K562 (cell line): Measurements from ENCODE around the gene ISYNA1. TPM values are rescaled to one million over a fixed set of nuclear protein-coding genes. Genes with fewer than 3 reads are reported as not detected.

ENCODE experiments used
- ARID3B ChIP-seq: fragments of 250-450 bp; sonication (Bioruptor Pico); IDR thresholded peaks from 2 replicates; pipeline ENCODE4 v1.4.0; 2020; ENCODE audit warnings: borderline replicate concordance
- ATF1 ChIP-seq, 2 experiments: fragments of 450-650 bp in 1 of 2; IDR thresholded peaks; 2 replicates each; pipeline ENCODE4 v1.6.1; 2016; ENCODE audit warnings: missing compliant biosample characterization in 1 of 2, missing genetic modification characterization in 1 of 2
- COPS2 ChIP-seq: fragments of 450-650 bp; conservative IDR thresholded peaks from 2 replicates; pipeline ENCODE4 v1.6.1; 2016; ENCODE audit warnings: mild to moderate bottlenecking, moderate library complexity
- CTCFL ChIP-seq: IDR thresholded peaks from 2 replicates; pipeline ENCODE4 v1.6.1; 2011; ENCODE audit warnings: borderline replicate concordance, low read depth, mild to moderate bottlenecking, moderate library complexity, low read length; ENCODE audit not compliant: insufficient read depth, poor library complexity, severe bottlenecking
- E2F4 ChIP-seq: sonication (generic); formaldehyde crosslinking; IDR thresholded peaks from 2 replicates; pipeline ENCODE4 v1.8.0; 2022; ENCODE audit warnings: mild to moderate bottlenecking, low read depth, missing genetic modification reagents
- HOMEZ ChIP-seq: fragments of 250-450 bp; sonication (Bioruptor Pico); IDR thresholded peaks from 2 replicates; pipeline ENCODE4 v1.4.0; 2020; ENCODE audit warnings: mild to moderate bottlenecking, moderate library complexity
- IRF9 ChIP-seq: fragments of 450-650 bp; IDR thresholded peaks from 2 replicates; pipeline ENCODE4 v1.6.1; 2016; ENCODE audit warnings: missing biosample characterization, missing genetic modification characterization
- MXI1 ChIP-seq: IDR thresholded peaks from 2 replicates; pipeline ENCODE4 v1.6.1; 2011; ENCODE audit warnings: low read depth, mild to moderate bottlenecking, improper control_type of control experiment, low read length
- PURB ChIP-seq: sonication (generic); formaldehyde crosslinking; IDR thresholded peaks from 2 replicates; pipeline ENCODE4 v1.9.0; 2021; ENCODE audit warnings: low read depth, mild to moderate bottlenecking, missing genetic modification reagents
- RCOR1 ChIP-seq, 2 experiments: IDR thresholded peaks; 2 replicates each; pipeline ENCODE4 v1.6.1; 2012; ENCODE audit warnings: low read depth in 2 of 2, low read length in 2 of 2, borderline replicate concordance in 1 of 2, improper control_type of control experiment in 1 of 2
- SNRNP70 ChIP-seq: fragments of 200-400 bp; formaldehyde crosslinking; optimal IDR thresholded peaks from 2 replicates; pipeline ENCODE3; 2017; ENCODE audit warnings: low read depth, low read length
- SP1 ChIP-seq: sonication (generic); formaldehyde crosslinking; IDR thresholded peaks from 2 replicates; pipeline ENCODE4 v1.8.1; 2022; ENCODE audit warnings: mild to moderate bottlenecking, missing genetic modification reagents
- TCF3 ChIP-seq: sonication (generic); formaldehyde crosslinking; IDR thresholded peaks from 2 replicates; pipeline ENCODE4 v1.4.0; 2020; ENCODE audit warnings: mild to moderate bottlenecking, missing genetic modification reagents
- U2AF2 ChIP-seq: fragments of 200-400 bp; formaldehyde crosslinking; optimal IDR thresholded peaks from 2 replicates; pipeline ENCODE3; 2017; ENCODE audit warnings: low read depth, mild to moderate bottlenecking, low read length
- ZNF133 ChIP-seq: fragments of 250-450 bp; sonication (Bioruptor Pico); IDR thresholded peaks from 2 replicates; pipeline ENCODE4 v1.4.0; 2020; ENCODE audit warnings: mild to moderate bottlenecking
- ZNF217 ChIP-seq: sonication (generic); formaldehyde crosslinking; IDR thresholded peaks from 2 replicates; pipeline ENCODE4 v1.8.0; 2022; ENCODE audit warnings: mild to moderate bottlenecking, missing genetic modification reagents
- ZNF431 ChIP-seq: sonication (generic); formaldehyde crosslinking; IDR thresholded peaks from 2 replicates; pipeline ENCODE4 v1.8.0; 2022; ENCODE audit warnings: mild to moderate bottlenecking, missing genetic modification reagents
- ZNF77 ChIP-seq: fragments of 250-450 bp; sonication (Bioruptor Pico); IDR thresholded peaks from 2 replicates; pipeline ENCODE4 v1.5.0; 2020
- ZNF780A ChIP-seq: fragments of 250-450 bp; sonication (Bioruptor Pico); IDR thresholded peaks from 2 replicates; pipeline ENCODE4 v1.5.0; 2021; ENCODE audit warnings: mild to moderate bottlenecking
- polyA plus RNA-seq, 8 experiments: library from polyadenylated mRNA; depleted of rRNA in 4 of 8; stranded (reverse) in 5 of 8; unstranded in 3 of 8; fragments of >200 nt; fragmentation: Nextera tagmentation in 2 of 8; fragmentation: Illumina TruSeq in 1 of 8; extraction: Ambion mirVana in 2 of 8; extraction: Trizol in 1 of 8; gene quantifications; 2 replicates each; pipeline versions ENCODE4 v1.2.1 to v1.2.3, GENCODE V29; 2011 to 2014; ENCODE audit warnings: inconsistent platforms in 1 of 8, missing spikeins in 1 of 8
- total RNA-seq, 7 experiments: library from RNA; depleted of rRNA in 6 of 7; stranded (reverse); fragments of >200 nt in 6 of 7; fragmentation: Illumina TruSeq in 2 of 7; extraction: Trizol in 2 of 7; gene quantifications; 2 replicates each; pipeline versions ENCODE4 v1.2.1 to v1.2.3, GENCODE V29; 2011 to 2021; ENCODE audit warnings: low replicate concordance in 1 of 7

ISYNA1 gene
- total and polyA plus RNA-seq, 9 of the 15 experiments (the other 6 are each of a cell fraction or from before 2014, with no cell fraction given): 21.8 to 460 (median 93.2) TPM

GRCh38 chr19:18418483-18419194 lies 19.3 kb downstream of the ISYNA1 start (continued):
- TF ChIP-seq HOMEZ (CRISPR knock-in tag) (0 out of 2 replicates have a peak, but pooled peaks have one; percentile 34), PURB (CRISPR knock-in tag) (no peak), MXI1 (no peak), ZNF217 (CRISPR knock-in tag) (no peak), ATF1 (CRISPR knock-in tag; IDR thresholded peaks at IDR 0.05) (no peak), ATF1 (tag; IDR thresholded peaks at IDR 0.05) (peak; percentile 58), ZNF780A (no peak), RCOR1 (IDR thresholded peaks at IDR 0.05; ENCODE audit: borderline replicate concordance in 1 of 2, low read depth in 2 of 2, low read length in 2 of 2) (0 out of 4 replicates have a peak, but pooled peaks of 1 of the 2 experiments have one; percentile 17), ZNF77 (CRISPR knock-in tag) (0 out of 2 replicates have a peak, but pooled peaks have one; percentile 11), U2AF2 (no peak), COPS2 (no peak), TCF3 (CRISPR knock-in tag) (peak; percentile 5; the same call in 1 of the 2 replicates), ZNF133 (CRISPR knock-in tag) (no peak), ARID3B (0 out of 2 replicates have a peak, but pooled peaks have one; percentile 84), SNRNP70 (no peak), IRF9 (tag) (no peak), CTCFL (peak; percentile 12), E2F4 (CRISPR knock-in tag) (peak; percentile 16; the same call in 1 of the 2 replicates), SP1 (peak; percentile 45; the same call in 1 of the 2 replicates), ZNF431 (CRISPR knock-in tag) (no peak)
